SU-DHL-6 (cell line): ENCODE data around the gene EIF2B2.

Experiments used
- CTCF ChIP-seq: fragments of 200-600 bp; sonication (generic); IDR thresholded peaks from one replicate; pipeline ENCODE4 v1.5.1; 2017; ENCODE audit warnings: antibody characterized with exemption, mild to moderate bottlenecking, low read length, moderate library complexity; ENCODE audit not compliant: insufficient read depth, poor library complexity, severe bottlenecking
- EZH2phosphoT487 ChIP-seq: fragments of 200-600 bp; sonication (generic), shearing (Covaris generic); conservative IDR thresholded peaks from 2 replicates; pipeline ENCODE4 v1.6.1; 2018; ENCODE audit warnings: mild to moderate bottlenecking, antibody characterized with exemption, low read length, moderate library complexity, mixed read lengths

GRCh38 chr14:74959596-74960180 is 43.0 kb upstream of the EIF2B2 start:
- no peak for TF ChIP-seq CTCF
- no peak for TF ChIP-seq EZH2phosphoT487
